Esophagus squamous epithelium (tissue), 4 donors: ENCODE results near the gene SMLR1.

Experiments
- CTCF ChIP-seq, 6 experiments: fragments of 450-650 bp in 4 of 6; fragments of 200-600 bp in 2 of 6; sonication (generic) in 2 of 6; IDR thresholded peaks; one replicate each; pipeline ENCODE4 v1.5.1; 2016 to 2019; ENCODE audit warnings: antibody characterized with exemption in 6 of 6, mild to moderate bottlenecking in 4 of 6, moderate library complexity in 4 of 6
- POLR2A ChIP-seq, 4 donors: fragments of 450-650 bp; IDR thresholded peaks; one replicate each; pipeline ENCODE4 v1.6.1; 2017; ENCODE audit warnings: antibody characterized with exemption in 4 of 4, mild to moderate bottlenecking in 4 of 4, moderate library complexity in 3 of 4

GRCh38 chr6:130787726-130788500 lies 39.3 kb upstream of the SMLR1 start:
- TF ChIP-seq CTCF (IDR thresholded peaks at IDR 0.05), result no peak
- TF ChIP-seq POLR2A (IDR thresholded peaks at IDR 0.05), result no peak
